GM21619 (cell line): ENCODE results near the gene ECI2.
"Not testable (repeated sequence)": the region's sequence is repeated elsewhere in the genome, so short reads cannot be mapped to it uniquely, and the experiment has no call there.

Source experiments
- ATAC-seq: cut with Tn5 transposase; IDR thresholded peaks from one replicate; pipeline ENCODE4 v1.9.1; 2021; ENCODE audit not compliant: unreplicated experiment

The ECI2 gene

GRCh38 chr6:4105980-4106536 lies 29.3 kb downstream of the ECI2 start:
- no peak for ATAC-seq

GRCh38 chr6:4103929-4104328 lies 31.4 kb downstream of the ECI2 start:
- ATAC-seq, result no peak

- no peak for ATAC-seq
Measured at GRCh38 chr6:4102687-4103244, 32.6 kb downstream of the ECI2 start.

GRCh38 chr6:4101298-4101697 lies 34.1 kb downstream of the ECI2 start:
- no peak for ATAC-seq

GRCh38 chr6:4100655-4101054 lies 34.7 kb downstream of the ECI2 start:
- no peak for ATAC-seq

- no peak for ATAC-seq
Measured at GRCh38 chr6:4093288-4093687, 42.1 kb downstream of the ECI2 start.

DNA sequence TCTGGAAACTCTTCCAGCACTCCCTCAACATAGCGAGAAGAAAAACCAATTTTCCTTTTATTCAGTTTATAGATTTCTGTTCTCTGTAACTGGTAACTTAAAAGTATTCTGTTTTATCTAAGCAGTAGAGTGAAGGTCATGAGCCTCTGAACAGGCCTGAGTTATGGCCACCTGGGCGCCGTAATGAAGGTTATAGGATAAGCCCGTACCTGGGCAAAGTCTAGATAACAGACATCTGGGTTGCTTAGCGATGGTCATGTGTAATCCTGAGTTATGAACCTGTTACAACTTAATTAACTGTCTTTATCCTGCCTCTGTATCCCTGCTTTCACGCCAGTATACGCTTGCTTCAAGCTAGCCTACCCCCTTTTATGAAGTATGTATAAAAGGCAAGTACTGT lies 43.4 kb downstream of the ECI2 start:
- no peak for ATAC-seq

GRCh38 chr6:4090043-4090442 lies 45.3 kb downstream of the ECI2 start:
- ATAC-seq, result not testable (repeated sequence)

GRCh38 chr6:4088704-4089103 lies 46.7 kb downstream of the ECI2 start:
- no peak for ATAC-seq

- ATAC-seq, result no peak
Measured at GRCh38 chr6:4085332-4085700, 50.1 kb downstream of the ECI2 start.

DNA sequence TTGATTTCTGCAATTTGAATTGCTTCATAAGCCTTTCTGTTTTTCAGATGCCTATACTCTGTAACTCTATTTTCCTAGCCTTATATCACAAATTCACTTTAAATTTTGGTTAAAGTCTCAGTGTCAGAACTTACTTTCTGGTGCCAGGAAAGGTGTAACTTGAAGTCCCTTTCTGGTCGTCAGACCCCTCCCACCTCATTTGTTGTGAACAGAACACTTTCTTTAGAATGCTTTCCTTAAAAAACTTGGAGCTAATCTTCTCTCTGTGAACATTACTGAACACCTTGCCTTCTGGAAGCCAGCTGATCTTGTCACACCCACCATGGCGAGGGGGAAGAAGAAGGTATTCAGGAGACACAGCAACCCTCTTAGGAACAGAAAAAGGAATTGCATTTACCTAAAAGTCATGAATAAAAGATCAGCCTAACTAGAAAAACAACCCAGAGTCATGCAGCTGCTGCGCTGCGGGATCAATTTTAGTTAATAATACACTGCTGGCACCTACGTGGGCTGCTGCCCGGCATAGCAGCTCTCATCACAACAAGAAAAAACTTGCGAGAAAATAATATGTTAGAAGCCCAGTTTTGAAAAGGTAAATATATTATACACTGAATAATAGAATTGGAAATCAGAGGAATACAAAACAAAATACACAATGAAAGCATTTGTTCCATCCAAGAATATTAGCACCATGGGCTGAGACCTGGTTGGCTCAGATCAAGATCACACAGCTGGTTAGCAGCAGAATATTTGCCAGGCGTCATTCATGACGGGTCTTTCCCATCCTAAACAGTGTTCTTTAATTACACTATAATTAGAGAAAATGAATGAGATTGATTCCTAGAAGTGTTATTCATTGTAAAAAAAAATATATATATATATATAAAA lies 50.7 kb downstream of the ECI2 start:
- ATAC-seq, result no peak

DNA sequence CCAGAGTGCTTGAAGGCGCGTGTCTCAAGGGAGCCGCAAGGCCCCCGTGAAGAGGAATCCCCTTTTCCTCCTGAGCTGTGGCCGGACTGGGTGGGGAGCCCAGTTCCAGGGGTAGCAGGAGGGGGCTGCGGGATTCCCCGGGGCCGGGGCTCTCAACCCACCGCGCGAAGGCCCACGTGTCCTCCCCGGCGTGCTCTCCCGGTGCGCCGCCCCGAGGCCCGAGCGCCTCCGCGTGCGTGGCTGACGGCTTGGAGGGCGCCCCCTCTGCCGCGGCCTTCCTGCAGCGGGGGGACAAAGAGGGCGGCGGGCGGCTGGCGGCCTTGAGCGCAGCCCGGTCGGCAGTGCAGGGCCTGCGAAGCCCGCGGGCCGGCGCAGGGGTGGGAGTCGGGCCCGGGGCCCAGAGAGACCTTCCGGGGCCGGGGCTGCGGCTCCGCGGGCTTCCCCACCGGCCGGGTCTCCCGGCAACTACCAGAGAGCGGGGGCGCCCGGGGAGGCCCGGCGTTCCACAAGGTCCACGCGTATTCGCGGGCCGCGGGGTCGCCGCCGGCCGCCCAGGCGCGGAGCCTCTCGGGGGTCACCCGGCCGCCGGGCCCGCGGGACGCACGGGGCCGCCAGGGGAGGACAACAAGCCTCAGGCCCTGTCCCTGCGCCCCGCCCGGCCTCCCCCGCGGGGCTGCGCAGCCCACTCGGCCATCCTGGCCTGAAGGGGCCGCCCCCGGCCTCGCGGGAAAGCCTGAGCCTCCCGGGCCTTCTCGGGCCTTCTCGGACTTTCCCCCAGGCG lies 56.5 kb downstream of the ECI2 start, which contains the start of gene FAM217A:
Gene FAM217A, minus strand, starts transcription at position 447 of the 781 bp plus-strand sequence. CDS start 1,723 bp downstream, outside the sequence.
- ATAC-seq, result no peak

DNA sequence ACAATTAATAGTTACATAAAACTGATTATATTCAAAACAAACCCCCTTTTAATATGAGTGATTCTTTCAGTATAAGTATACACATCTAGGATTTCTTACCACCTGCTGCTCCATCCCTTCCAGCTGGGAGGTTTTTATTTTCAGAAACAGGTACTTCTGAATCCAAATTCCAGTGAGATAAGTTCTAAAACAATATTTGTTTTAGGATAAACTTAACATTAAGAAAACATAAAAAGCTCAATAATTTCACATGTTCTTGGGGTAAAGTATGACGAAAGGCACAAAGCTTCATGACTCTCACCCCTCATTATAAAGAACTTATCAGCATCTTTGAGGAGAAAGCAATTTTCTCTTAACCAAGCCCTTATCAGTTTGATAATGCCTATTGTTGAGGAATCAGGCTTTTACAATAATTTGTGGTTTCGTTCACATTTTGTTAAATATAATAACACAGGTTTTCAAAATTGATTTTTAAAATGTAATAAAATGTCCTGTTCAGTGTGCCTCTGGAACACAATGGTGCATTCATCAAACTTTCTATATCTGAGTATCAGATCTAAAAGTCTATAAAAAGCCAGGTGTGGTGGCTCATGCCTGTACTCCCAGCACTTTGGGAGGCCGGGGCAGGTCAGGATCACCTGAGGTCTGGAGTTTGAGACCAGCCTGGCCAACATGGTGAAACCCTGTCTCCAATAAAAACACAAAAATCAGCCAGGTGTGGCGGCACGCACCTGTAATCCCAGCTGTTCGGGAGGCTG lies 60.7 kb downstream of the ECI2 start:
- no peak for ATAC-seq

GRCh38 chr6:4071330-4071729 lies 64.0 kb downstream of the ECI2 start:
- ATAC-seq, result no peak

GRCh38 chr6:4069199-4069598 lies 66.2 kb downstream of the ECI2 start:
- no peak for ATAC-seq

DNA sequence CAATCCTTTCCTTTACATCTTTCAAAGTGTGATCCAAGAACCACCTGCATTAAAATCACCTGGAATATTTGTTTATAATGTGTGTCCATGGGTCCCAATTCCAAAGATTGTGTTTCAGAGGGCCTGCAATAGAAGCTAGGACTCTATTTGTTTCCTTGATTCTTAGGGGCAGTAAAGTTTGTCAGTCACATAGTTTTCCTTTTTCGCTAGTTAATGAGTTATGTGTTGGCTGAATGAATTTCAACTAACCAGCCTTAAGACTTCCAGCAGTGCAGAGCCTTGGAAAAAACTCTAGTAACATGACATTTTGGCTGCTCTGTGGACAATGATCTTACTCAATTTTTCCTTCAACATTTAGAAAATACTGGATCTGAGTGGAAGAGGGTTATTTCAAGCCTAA lies 67.7 kb downstream of the ECI2 start:
- no peak for ATAC-seq

GRCh38 chr6:4066029-4066755 lies 69.2 kb downstream of the ECI2 start:
- ATAC-seq, result no peak
